ENCODE data around the gene NFXL1.

NFXL1 gene

DNA sequence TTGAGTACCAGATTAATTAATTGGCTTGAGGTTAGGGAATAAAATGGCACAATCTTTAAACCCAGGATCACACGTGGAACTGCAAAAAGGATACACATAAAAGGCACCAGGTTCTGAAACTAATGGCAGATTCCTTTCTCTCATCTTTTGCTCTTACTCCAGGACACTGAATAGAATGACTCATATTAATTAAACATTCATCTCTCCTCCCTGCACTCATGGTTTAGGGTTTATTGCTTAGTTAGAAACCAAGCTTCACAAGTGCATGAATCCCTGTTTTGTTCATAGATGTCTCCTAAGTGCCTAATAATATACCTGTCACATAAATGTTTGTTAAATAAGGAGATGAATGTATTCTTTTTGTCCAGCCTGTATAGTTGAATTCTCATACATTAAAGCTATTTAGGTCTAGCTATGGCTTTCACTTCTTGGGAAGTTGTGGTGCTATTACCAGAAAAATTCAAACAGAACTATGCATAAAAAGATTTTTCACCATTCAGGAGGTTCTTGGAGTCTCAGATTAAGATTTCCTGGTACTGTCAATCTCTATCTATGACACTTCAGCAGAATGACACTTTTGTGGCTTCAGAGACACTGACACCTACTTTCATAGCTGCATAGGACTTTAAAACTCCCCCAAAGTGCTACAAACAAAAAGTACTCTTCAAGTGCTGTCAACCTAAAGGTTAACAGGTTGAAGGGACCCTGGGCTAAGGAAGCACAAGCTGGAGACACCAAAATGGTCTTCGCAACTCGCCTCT lies 83.9 kb downstream of the NFXL1 start:
- no peak for DNase-seq

DNA sequence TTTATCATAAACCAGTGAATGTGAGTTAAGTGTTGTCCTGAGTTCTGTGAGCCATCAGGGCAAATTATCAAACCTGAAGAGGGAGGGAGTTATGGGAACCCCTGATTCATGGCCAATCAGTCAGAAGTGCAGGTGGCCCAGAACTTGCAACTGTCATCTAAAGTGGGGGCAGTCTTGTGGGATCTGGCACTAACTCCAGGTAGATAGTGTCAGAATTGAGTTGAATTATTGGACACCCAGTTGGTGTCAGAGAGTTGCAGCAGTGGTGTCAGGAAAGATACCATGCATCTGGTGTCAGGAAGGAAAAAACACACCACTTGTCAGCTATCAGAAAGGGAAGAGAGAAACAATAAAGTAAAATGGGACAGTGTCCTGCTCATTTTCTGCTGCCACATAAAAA lies 84.9 kb downstream of the NFXL1 start:
- DNase-seq, result no peak

- no peak for DNase-seq
Observed at GRCh38 chr4:47827343-47828047, 86.9 kb downstream of the NFXL1 start.

DNA sequence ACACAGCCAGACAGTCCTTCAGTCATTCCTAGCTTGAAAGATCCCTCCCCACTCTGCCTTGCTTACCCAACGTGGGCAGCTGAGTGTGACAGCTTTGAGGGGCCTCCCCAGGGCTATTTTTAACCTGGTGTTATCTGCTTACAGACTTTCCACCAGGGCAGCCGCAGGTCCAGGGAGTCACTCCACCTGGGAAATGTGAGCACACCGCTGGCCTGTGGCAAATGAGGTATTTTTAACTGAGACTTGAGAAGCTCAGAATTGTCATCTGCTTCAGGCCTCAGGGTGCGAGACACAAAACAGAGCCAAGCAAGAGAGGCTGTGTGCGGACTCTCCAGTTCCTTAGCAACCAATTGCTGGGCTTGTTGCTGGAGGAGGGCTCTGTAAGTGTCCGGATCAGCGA lies 89.5 kb downstream of the NFXL1 start:
- DNase-seq, result no peak

DNA sequence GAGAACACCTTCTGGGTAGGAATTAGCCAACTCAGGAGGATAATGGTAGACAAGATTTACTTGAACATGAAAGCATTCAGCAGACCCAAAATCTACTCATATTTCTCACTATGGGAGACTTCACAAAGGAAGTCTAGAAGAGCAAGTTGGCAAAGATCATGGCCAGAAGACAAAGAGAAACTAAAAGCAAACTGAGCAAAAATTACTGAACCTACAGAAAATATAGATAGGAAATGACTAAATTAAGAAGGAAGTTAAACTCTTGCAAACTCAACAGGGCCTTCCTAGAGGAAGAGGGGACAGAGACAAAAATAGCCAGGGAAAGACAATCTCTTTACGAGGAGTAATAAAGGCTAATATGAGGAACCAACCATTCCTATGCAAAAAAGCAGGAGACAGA lies 95.2 kb downstream of the NFXL1 start:
- DNase-seq, result no peak

DNA sequence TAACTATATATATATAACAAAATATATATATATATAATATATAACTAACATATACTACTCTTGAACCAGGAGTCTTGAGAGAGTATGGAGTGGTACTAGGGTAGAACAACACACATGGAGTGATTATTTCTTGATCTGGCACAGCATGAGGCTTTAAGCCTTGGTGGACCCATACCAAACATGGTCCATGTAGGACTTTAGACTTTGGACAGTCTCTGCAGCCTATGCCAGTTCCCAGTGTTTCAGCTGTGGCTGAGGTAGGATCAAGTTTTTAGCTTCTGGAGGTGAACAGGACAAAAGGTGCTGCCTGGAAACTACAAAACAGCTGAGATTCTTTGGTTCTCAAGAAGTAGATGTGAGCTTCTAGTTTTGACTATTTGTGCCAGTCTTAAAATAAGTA lies 97.1 kb downstream of the NFXL1 start:
- DNase-seq, result no peak

DNA sequence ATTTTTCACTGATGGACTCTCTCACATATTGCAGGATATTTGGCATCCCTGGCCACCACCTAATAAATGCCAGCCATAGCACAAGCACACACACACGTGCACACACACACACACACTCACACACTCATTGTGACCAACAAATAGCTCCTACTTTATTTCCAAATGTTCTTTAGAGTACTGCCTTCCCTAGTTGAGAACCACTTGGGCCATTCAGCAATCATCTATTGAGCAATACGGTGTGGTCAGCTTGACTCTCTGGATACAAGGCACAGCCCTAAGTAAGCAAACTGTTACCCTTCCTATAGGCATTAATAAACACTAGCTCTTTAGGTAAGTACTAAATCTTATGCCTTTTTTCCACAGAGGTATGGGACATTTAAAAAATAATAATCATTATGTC lies 97.6 kb downstream of the NFXL1 start:
- no peak for DNase-seq

- no peak for DNase-seq
Observed at GRCh38 chr4:47814618-47815295, 99.6 kb downstream of the NFXL1 start.

DNA sequence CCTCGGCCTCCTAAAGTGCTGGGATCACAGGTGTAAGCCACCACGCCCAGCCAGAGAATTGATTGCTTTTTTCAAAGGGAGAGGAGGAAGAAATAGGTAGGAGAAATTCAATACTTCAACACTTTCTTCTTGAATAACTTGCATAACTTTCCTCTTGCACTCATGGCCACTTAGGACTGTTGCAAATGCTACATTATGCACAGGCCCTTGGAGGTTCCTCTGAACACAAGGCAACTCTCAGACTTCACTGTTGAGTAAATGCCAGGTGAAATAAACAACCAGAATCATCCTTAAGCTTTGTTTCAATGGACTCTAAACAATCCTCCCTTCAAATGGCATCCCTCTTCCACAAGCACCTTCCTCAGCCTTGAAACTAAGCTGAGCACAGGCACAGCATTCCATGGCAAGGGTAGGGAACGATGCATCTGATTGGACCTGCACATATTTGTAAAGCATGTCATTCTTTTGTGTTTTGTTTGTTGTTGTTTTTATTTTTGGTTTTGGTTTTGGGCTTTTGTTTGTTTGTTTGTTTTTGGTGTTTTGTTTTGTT lies 104.7 kb downstream of the NFXL1 start:
- no peak for DNase-seq

- DNase-seq, result no peak
Observed at GRCh38 chr4:47804598-47804997, 109.8 kb downstream of the NFXL1 start.

- DNase-seq, result no peak
Observed at GRCh38 chr4:47801481-47802002, 112.8 kb downstream of the NFXL1 start.

DNA sequence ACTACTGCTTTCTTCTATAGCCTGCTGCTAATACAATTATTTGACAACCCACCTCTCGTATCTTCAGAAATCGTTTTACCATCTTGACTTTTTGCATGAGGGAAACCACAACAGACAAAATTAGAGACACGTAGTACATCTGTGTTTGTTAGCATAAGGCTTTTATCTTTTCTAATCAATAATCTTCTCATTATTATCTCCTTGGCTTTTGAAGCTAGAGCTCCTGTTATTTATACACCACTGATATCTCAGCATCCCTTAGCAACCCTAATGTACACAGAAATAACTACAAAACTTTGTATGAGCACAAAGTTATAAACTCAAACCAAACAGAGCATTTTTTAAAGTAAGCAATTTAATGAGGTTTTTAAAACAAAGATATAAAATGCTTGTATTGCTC lies 116.2 kb downstream of the NFXL1 start:
- DNase-seq, result no peak

Measured in activated gamma-delta T cell (primary cell).